ENCODE data around the gene PSMD5. TPM values are rescaled to one million over a fixed set of nuclear protein-coding genes. Genes with fewer than 3 reads are reported as not detected.

The PSMD5 gene
- total RNA-seq, 1 donor, result 27.5 TPM

- Histone ChIP-seq H3K4me3 (ENCODE audit: low read length) (no peak overlapping the region), H3K27me3 (ENCODE audit: insufficient read depth, low read length) (no peaks in the 10 kb centered on the region), H3K9me3 (ENCODE audit: low read depth, low read length) (no peaks in the 10 kb centered on the region)
These were observed 64.0 kb downstream of the PSMD5 start for GRCh38 chr9:120778758-120779157.

GRCh38 chr9:120777229-120777628, 65.5 kb downstream of the PSMD5 start:
- Histone ChIP-seq H3K27me3 (ENCODE audit: insufficient read depth, low read length) (no peaks in the 10 kb centered on the region), H3K4me3 (ENCODE audit: low read length) (no peak overlapping the region), H3K4me1 (ENCODE audit: insufficient read depth, low read length) (peaks cover 7% of the 10 kb centered on the region), H3K9me3 (ENCODE audit: low read depth, low read length) (no peaks in the 10 kb centered on the region)

More at GRCh38 chr9:120778758-120779157, 64.0 kb downstream of the PSMD5 start:
- peaks cover 19% of the 10 kb centered on the region for H3K4me1 ChIP-seq (ENCODE audit: insufficient read depth, low read length)

- no peaks in the 10 kb centered on the region for H3K9me3 ChIP-seq (ENCODE audit: low read depth, low read length)
- H3K4me3 ChIP-seq (ENCODE audit: low read length), result no peak overlapping the region
- no peaks in the 10 kb centered on the region for H3K27me3 ChIP-seq (ENCODE audit: insufficient read depth, low read length)
- H3K4me1 ChIP-seq (ENCODE audit: insufficient read depth, low read length), result peaks cover 6% of the 10 kb centered on the region
These were observed 65.9 kb downstream of the PSMD5 start for GRCh38 chr9:120776788-120777187.

GRCh38 chr9:120775859-120776258, 66.9 kb downstream of the PSMD5 start:
- Histone ChIP-seq H3K9me3 (ENCODE audit: low read depth, low read length) (no peaks in the 10 kb centered on the region), H3K4me1 (ENCODE audit: insufficient read depth, low read length) (peaks cover 9% of the 10 kb centered on the region), H3K4me3 (ENCODE audit: low read length) (no peak overlapping the region), H3K27me3 (ENCODE audit: insufficient read depth, low read length) (no peaks in the 10 kb centered on the region)

- H3K27me3 ChIP-seq (ENCODE audit: insufficient read depth, low read length), result no peaks in the 10 kb centered on the region
- H3K9me3 ChIP-seq (ENCODE audit: low read depth, low read length), result no peaks in the 10 kb centered on the region
- no peak overlapping the region for H3K4me3 ChIP-seq (ENCODE audit: low read length)
- peaks cover 6% of the 10 kb centered on the region for H3K4me1 ChIP-seq (ENCODE audit: insufficient read depth, low read length)
These were observed 68.0 kb downstream of the PSMD5 start for GRCh38 chr9:120774719-120775118.

- no peak overlapping the region for H3K4me3 ChIP-seq (ENCODE audit: low read length)
- H3K4me1 ChIP-seq (ENCODE audit: insufficient read depth, low read length), result peaks cover 6% of the 10 kb centered on the region
- H3K27me3 ChIP-seq (ENCODE audit: insufficient read depth, low read length), result no peaks in the 10 kb centered on the region
- no peaks in the 10 kb centered on the region for H3K9me3 ChIP-seq (ENCODE audit: low read depth, low read length)
These were observed 69.5 kb downstream of the PSMD5 start for GRCh38 chr9:120773256-120773655.

- no peak overlapping the region for H3K4me3 ChIP-seq (ENCODE audit: low read length)
- H3K4me1 ChIP-seq (ENCODE audit: insufficient read depth, low read length), result peaks cover 6% of the 10 kb centered on the region
These were observed 71.8 kb downstream of the PSMD5 start for GRCh38 chr9:120770931-120771330.

GRCh38 chr9:120768886-120769285, 73.8 kb downstream of the PSMD5 start:
- H3K27me3 ChIP-seq (ENCODE audit: insufficient read depth, low read length), result no peaks in the 10 kb centered on the region
- no peaks in the 10 kb centered on the region for H3K9me3 ChIP-seq (ENCODE audit: low read depth, low read length)
- peaks cover 6% of the 10 kb centered on the region for H3K4me1 ChIP-seq (ENCODE audit: insufficient read depth, low read length)
- no peak overlapping the region for H3K4me3 ChIP-seq (ENCODE audit: low read length)

More at GRCh38 chr9:120770931-120771330, 71.8 kb downstream of the PSMD5 start:
- Histone ChIP-seq H3K27me3 (ENCODE audit: insufficient read depth, low read length) (no peaks in the 10 kb centered on the region), H3K9me3 (ENCODE audit: low read depth, low read length) (no peaks in the 10 kb centered on the region)

GRCh38 chr9:120768247-120768646, 74.5 kb downstream of the PSMD5 start:
- Histone ChIP-seq H3K4me1 (ENCODE audit: insufficient read depth, low read length) (peaks cover 6% of the 10 kb centered on the region), H3K4me3 (ENCODE audit: low read length) (no peak overlapping the region), H3K9me3 (ENCODE audit: low read depth, low read length) (no peaks in the 10 kb centered on the region), H3K27me3 (ENCODE audit: insufficient read depth, low read length) (no peaks in the 10 kb centered on the region)

GRCh38 chr9:120767451-120767850, 75.3 kb downstream of the PSMD5 start:
- Histone ChIP-seq H3K27me3 (ENCODE audit: insufficient read depth, low read length) (no peaks in the 10 kb centered on the region), H3K4me3 (ENCODE audit: low read length) (no peak overlapping the region), H3K9me3 (ENCODE audit: low read depth, low read length) (no peaks in the 10 kb centered on the region), H3K4me1 (ENCODE audit: insufficient read depth, low read length) (peaks cover 6% of the 10 kb centered on the region)

Other genes with a start within 250 kb of the PSMD5 start
- 13.4 TPM for gene MEGF9, start 128.5 kb downstream of the PSMD5 start, total RNA-seq
- 27.8 TPM for gene FBXW2, start 49.5 kb downstream of the PSMD5 start, total RNA-seq
- 31.6 TPM for gene PHF19, start 34.3 kb upstream of the PSMD5 start, total RNA-seq
- gene TRAF1, start 83.9 kb upstream of the PSMD5 start, total RNA-seq, result 88.8 TPM
- 1.8 TPM for gene C5, start 207.4 kb upstream of the PSMD5 start, total RNA-seq
- 35.2 TPM for gene CNTRL, start 232.0 kb upstream of the PSMD5 start, total RNA-seq

Data from mononuclear cell (primary cell).